Vagina (tissue), 2 donors: Measurements from ENCODE around the gene DIAPH3. TPM values are rescaled to one million over a fixed set of nuclear protein-coding genes. Genes with fewer than 3 reads are reported as not detected.
A peak's percentile ranks its signal among the peaks of the same experiment; 100 is the strongest.

Experiments used
- DNase-seq, 2 donors: peaks; one replicate each; pipeline ENCODE4 v3.0.0-alpha.2; 2017; ENCODE audit errors: extremely low spot score in 2 of 2
- H3K27ac ChIP-seq: fragments of 200-600 bp; sonication (generic); one replicate; pipeline ENCODE4 v1.5.1; 2019
- H3K27me3 ChIP-seq: fragments of 200-600 bp; sonication (generic); one replicate; pipeline ENCODE4 v1.5.1; 2019
- H3K36me3 ChIP-seq, 2 donors: fragments of 200-600 bp; sonication (generic); one replicate each; pipeline ENCODE4 v1.5.1; 2017 to 2019
- H3K4me1 ChIP-seq: fragments of 200-600 bp; sonication (generic); one replicate; pipeline ENCODE4 v1.5.1; 2019
- H3K4me3 ChIP-seq, 2 donors: fragments of 200-600 bp; sonication (generic); 1 replicate in 1 of 2; 2 replicates in 1 of 2; pipeline ENCODE4 v1.5.1; 2016 to 2019
- H3K9me3 ChIP-seq: fragments of 200-600 bp; sonication (generic); one replicate; pipeline ENCODE4 v1.5.1; 2019
- POLR2A ChIP-seq, 2 donors: fragments of 450-650 bp; IDR thresholded peaks; one replicate each; pipeline ENCODE4 v1.6.1; 2017; ENCODE audit warnings: antibody characterized with exemption in 2 of 2, mild to moderate bottlenecking in 2 of 2, moderate library complexity in 2 of 2
- POLR2AphosphoS5 ChIP-seq, 2 donors: sonication (generic); formaldehyde crosslinking; IDR thresholded peaks; one replicate each; pipeline ENCODE4 v1.9.0; 2017; ENCODE audit warnings: antibody characterized with exemption in 2 of 2, mild to moderate bottlenecking in 2 of 2, low read depth in 1 of 2; ENCODE audit not compliant: insufficient read depth in 1 of 2
- intact Hi-C: fragments of 100-400 bp; cut with DNase I; formaldehyde crosslinking; loops from one replicate; pipeline ENCODE4 v1.15.1; 2023
- total RNA-seq: library from RNA; depleted of rRNA; stranded (reverse); fragments of >200 nt; gene quantifications from one replicate; pipeline ENCODE4 v1.2.3, GENCODE V29; 2016
- TF ChIP-seq, protein P1 (sequence below), 3 experiments: fragments of 450-650 bp in 2 of 3; fragments of 200-600 bp in 1 of 3; sonication (generic) in 1 of 3; IDR thresholded peaks; one replicate each; pipeline ENCODE4 v1.5.1; 2017 to 2019; ENCODE audit warnings: antibody characterized with exemption in 3 of 3, mild to moderate bottlenecking in 2 of 3, moderate library complexity in 2 of 3

Gene DIAPH3
- total RNA-seq, 1 donor from 2014 or later: 1.2 TPM

DNA sequence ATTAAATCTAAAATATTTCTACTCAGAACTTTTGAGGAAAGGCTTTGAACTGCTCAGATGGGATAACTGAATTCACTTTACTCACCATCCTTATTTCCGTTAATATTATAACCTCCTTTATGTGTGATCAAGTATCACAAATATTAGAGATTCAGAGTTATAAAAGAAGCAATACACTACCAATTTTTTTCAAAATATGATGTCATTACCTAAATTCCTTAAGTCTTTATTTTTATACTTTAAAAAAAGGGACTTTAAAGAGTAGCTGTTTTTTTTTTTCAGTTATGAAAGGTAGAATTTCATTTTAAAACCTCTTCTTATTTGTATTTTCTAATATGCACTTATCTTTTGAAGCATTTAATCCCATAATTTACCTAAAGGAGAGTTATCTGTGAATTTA, 239.5 kb downstream of the DIAPH3 start:
- no peaks in the 10 kb centered on the region for H3K9me3 ChIP-seq
- no peak for TF ChIP-seq POLR2AphosphoS5 (IDR thresholded peaks at IDR 0.05; ENCODE audit: insufficient read depth in 1 of 2, low read depth in 1 of 2)
- no peaks in the 10 kb centered on the region for H3K27me3 ChIP-seq
- intact Hi-C loops: no loop called here
- H3K36me3 ChIP-seq: no peaks in the 10 kb centered on the region
- no peak overlapping the region for H3K27ac ChIP-seq
- H3K4me3 ChIP-seq: no peak overlapping the region
- no peaks in the 10 kb centered on the region for H3K4me1 ChIP-seq
- DNase-seq: no peak

DNA sequence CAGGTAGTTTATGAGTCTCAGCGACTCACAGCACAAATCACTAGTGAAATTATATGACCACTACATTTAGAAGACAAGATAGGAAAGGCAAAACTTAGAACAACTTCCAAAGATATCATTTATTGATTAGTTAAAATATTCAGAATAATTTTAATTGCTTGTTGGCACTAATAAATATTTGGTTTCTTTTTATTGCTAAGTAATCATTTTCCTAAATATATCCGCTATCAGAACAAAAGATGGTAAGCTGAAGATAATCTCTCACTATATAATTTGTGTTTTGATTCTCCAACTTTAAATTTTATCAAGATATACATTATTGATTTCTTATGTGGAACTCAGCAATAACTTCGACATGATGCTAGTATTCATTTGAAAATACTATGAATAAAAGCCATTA, 248.5 kb downstream of the DIAPH3 start:
- H3K36me3 ChIP-seq: no peaks in the 10 kb centered on the region
- no peak for DNase-seq
- no peaks in the 10 kb centered on the region for H3K27me3 ChIP-seq
- H3K9me3 ChIP-seq: no peaks in the 10 kb centered on the region
- no peak overlapping the region for H3K27ac ChIP-seq
- intact Hi-C loops: no loop called here
- TF ChIP-seq POLR2AphosphoS5 (IDR thresholded peaks at IDR 0.05; ENCODE audit: insufficient read depth in 1 of 2, low read depth in 1 of 2) (no peak), POLR2A (IDR thresholded peaks at IDR 0.05) (no peak)
- TF ChIP-seq, protein P1, sequence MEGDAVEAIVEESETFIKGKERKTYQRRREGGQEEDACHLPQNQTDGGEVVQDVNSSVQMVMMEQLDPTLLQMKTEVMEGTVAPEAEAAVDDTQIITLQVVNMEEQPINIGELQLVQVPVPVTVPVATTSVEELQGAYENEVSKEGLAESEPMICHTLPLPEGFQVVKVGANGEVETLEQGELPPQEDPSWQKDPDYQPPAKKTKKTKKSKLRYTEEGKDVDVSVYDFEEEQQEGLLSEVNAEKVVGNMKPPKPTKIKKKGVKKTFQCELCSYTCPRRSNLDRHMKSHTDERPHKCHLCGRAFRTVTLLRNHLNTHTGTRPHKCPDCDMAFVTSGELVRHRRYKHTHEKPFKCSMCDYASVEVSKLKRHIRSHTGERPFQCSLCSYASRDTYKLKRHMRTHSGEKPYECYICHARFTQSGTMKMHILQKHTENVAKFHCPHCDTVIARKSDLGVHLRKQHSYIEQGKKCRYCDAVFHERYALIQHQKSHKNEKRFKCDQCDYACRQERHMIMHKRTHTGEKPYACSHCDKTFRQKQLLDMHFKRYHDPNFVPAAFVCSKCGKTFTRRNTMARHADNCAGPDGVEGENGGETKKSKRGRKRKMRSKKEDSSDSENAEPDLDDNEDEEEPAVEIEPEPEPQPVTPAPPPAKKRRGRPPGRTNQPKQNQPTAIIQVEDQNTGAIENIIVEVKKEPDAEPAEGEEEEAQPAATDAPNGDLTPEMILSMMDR (IDR thresholded peaks at IDR 0.05): no peak
- H3K4me1 ChIP-seq: no peaks in the 10 kb centered on the region
- H3K4me3 ChIP-seq: no peak overlapping the region

DNA sequence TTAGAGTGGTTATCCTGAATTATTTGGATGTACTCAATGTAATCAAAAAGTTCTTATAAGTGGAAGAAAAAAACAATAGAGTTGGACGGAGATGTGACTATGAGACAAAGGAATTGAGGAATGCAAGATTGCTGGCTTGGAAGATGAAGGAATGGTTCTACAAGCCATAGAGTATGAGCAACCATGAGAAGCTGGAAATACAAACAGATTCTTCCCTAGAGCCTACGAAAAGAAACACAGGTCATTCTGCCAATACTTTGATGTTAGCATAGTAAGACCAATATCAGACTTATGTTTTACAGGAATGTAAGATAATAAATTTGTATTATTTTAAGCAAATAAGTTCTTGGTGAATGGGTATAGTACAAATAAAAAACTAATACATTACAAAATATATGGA, 249.2 kb downstream of the DIAPH3 start:
- TF ChIP-seq POLR2A (IDR thresholded peaks at IDR 0.05) (no peak), POLR2AphosphoS5 (IDR thresholded peaks at IDR 0.05; ENCODE audit: insufficient read depth in 1 of 2, low read depth in 1 of 2) (no peak)
- TF ChIP-seq, protein P1 (IDR thresholded peaks at IDR 0.05): no peak
- H3K4me3 ChIP-seq: no peak overlapping the region
- no peaks in the 10 kb centered on the region for H3K4me1 ChIP-seq
- no peak overlapping the region for H3K27ac ChIP-seq
- no peaks in the 10 kb centered on the region for H3K9me3 ChIP-seq
- no peak for DNase-seq
- H3K36me3 ChIP-seq: no peaks in the 10 kb centered on the region
- intact Hi-C loops: no loop called here
- no peaks in the 10 kb centered on the region for H3K27me3 ChIP-seq

DNA sequence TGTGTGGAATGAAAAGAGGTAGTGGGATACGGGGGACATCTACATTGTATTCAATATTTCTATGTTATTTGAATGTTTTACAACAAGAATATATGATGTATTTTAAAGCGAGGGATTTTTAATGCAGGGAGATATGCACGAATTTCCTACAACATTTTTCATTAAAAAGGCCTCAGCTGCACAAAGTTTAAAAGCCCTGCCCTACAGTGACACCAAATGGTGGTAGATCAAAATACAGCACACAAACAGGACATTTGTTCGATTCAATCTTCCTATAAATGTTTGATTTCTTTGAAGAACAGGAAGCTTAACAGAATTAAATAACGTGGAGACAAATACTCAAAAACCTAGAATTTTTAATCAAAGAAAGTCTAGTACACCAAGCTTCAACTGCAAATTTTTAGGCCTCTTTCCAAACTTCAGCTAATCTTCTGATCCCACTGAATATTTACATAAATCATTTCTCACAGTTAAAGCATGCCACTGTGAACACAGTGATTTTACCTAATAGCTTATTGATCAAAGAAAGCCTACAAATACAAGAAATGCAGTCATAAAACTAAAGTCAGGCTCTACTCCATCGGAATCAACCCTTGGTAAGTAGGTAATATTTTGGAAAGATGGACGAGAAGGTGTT, 257.2 kb downstream of the DIAPH3 start:
- H3K4me3 ChIP-seq: no peak overlapping the region
- no peaks in the 10 kb centered on the region for H3K27me3 ChIP-seq
- TF ChIP-seq POLR2A (IDR thresholded peaks at IDR 0.05) (no peak), POLR2AphosphoS5 (IDR thresholded peaks at IDR 0.05; ENCODE audit: insufficient read depth in 1 of 2, low read depth in 1 of 2) (no peak)
- TF ChIP-seq, protein P1 (IDR thresholded peaks at IDR 0.05): peak in 1 of 3 experiments; percentile 18
- H3K4me1 ChIP-seq: no peaks in the 10 kb centered on the region
- DNase-seq: no peak
- no peaks in the 10 kb centered on the region for H3K9me3 ChIP-seq
- no peaks in the 10 kb centered on the region for H3K36me3 ChIP-seq
- no peak overlapping the region for H3K27ac ChIP-seq
- intact Hi-C loops: no loop called here

DNA sequence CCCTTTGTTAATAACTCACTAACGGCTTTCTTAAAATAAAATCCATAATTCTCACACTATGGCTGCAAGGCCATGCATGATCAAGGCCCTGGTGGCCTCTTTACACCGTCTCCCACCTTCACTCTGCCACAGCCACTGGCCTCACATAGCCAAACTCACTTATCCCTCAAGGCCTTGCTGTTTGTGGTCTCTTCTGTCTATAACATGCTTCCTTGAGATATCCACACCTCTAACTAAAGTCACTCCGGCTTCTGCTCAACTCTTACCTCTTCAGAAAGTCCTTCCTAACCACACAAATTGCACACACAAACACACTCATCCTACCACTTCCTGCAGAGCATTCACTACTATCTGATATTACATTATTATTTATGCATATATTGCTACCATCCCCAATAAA, 262.5 kb downstream of the DIAPH3 start:
- intact Hi-C loops: no loop called here
- TF ChIP-seq POLR2AphosphoS5 (IDR thresholded peaks at IDR 0.05; ENCODE audit: insufficient read depth in 1 of 2, low read depth in 1 of 2) (no peak), POLR2A (IDR thresholded peaks at IDR 0.05) (no peak)
- TF ChIP-seq, protein P1 (IDR thresholded peaks at IDR 0.05): no peak

More for the DNA sequence above, 262.5 kb downstream of the DIAPH3 start:
- Histone ChIP-seq H3K4me1 (no peaks in the 10 kb centered on the region), H3K4me3 (no peak overlapping the region), H3K27me3 (no peaks in the 10 kb centered on the region), H3K9me3 (no peaks in the 10 kb centered on the region), H3K27ac (no peak overlapping the region), H3K36me3 (no peaks in the 10 kb centered on the region)
- DNase-seq: no peak
